Transverse colon (tissue), 4 donors: ENCODE results near the gene NEURL1B. TPM values are rescaled to one million over a fixed set of nuclear protein-coding genes. Genes with fewer than 3 reads are reported as not detected.

Experiments
- DNase-seq: peaks from one replicate; pipeline ENCODE4 v3.0.0-alpha.2; 2019
- H3K27ac ChIP-seq, 4 donors: fragments of 200-600 bp; sonication (generic); 2 replicates each; pipeline ENCODE4 v1.5.1; 2016 to 2018; ENCODE audit warnings: inconsistent platforms in 4 of 4
- H3K27me3 ChIP-seq: fragments of 200-600 bp; sonication (generic); 2 replicates; pipeline ENCODE4 v1.5.1; 2017; ENCODE audit warnings: inconsistent platforms
- H3K36me3 ChIP-seq, 4 donors: fragments of 200-600 bp; sonication (generic); 2 replicates each; pipeline ENCODE4 v1.5.1; 2017 to 2019; ENCODE audit warnings: inconsistent platforms in 4 of 4
- H3K4me1 ChIP-seq, 4 donors: fragments of 200-600 bp; sonication (generic); 2 replicates each; pipeline ENCODE4 v1.5.1; 2017 to 2020; ENCODE audit warnings: inconsistent platforms in 4 of 4
- H3K4me3 ChIP-seq, 4 donors: fragments of 200-600 bp; sonication (generic); 1 replicate in 1 of 4; 2 replicates in 3 of 4; pipeline versions ENCODE4 v1.5.1 to v1.6.1; 2017 to 2019; ENCODE audit warnings: inconsistent platforms in 4 of 4
- H3K9me3 ChIP-seq, 2 donors: fragments of 200-600 bp; sonication (generic); 2 replicates each; pipeline ENCODE4 v1.5.1; 2017 to 2019; ENCODE audit warnings: inconsistent platforms in 2 of 2
- EP300 ChIP-seq: sonication (generic); formaldehyde crosslinking; IDR thresholded peaks from one replicate; pipeline ENCODE4 v1.6.1; 2017; ENCODE audit warnings: antibody characterized with exemption, low read depth
- POLR2A ChIP-seq: fragments of 450-650 bp; IDR thresholded peaks from one replicate; pipeline ENCODE4 v1.6.1; 2016; ENCODE audit warnings: antibody characterized with exemption, mild to moderate bottlenecking, moderate library complexity
- POLR2AphosphoS5 ChIP-seq, 3 donors: sonication (generic); formaldehyde crosslinking; IDR thresholded peaks; one replicate each; pipeline ENCODE4 v1.6.1; 2016; ENCODE audit warnings: antibody characterized with exemption in 3 of 3
- WGBS, 2 donors: methylation state at CpG; one replicate each; pipeline ENCODE4 v1.1.5; 2018; ENCODE audit warnings: low coverage in 1 of 2; 5-methylcytosine and 5-hydroxymethylcytosine counted together
- in situ Hi-C, 4 donors: fragments of 200-750 bp; cut with MboI; loops; one replicate each; pipeline versions ENCODE4 v1.15.0 to v1.15.1; 2017; ENCODE audit warnings: low sequenced_read_pairs in 3 of 4, low pct_ligation_motif_present in 1 of 4, low pct_unique_long_range_greater_than_20kb in 1 of 4
- intact Hi-C: fragments of 100-400 bp; cut with DNase I; formaldehyde crosslinking; loops from one replicate; pipeline ENCODE4 v1.15.1; 2023; ENCODE audit warnings: low total_unique reads
- total RNA-seq, 4 donors: library from RNA; depleted of rRNA; stranded (reverse); fragments of >200 nt; gene quantifications; one replicate each; pipeline ENCODE4 v1.1.0, GENCODE V29; 2016
- TF ChIP-seq, protein P1 (sequence below), 5 experiments: fragments of 200-600 bp in 3 of 5; fragments of 450-650 bp in 2 of 5; sonication (generic) in 3 of 5; IDR thresholded peaks; 1 replicate in 2 of 5; 2 replicates in 3 of 5; pipeline ENCODE4 v1.5.1; 2016 to 2017; ENCODE audit warnings: antibody characterized with exemption in 5 of 5, inconsistent platforms in 3 of 5, mild to moderate bottlenecking in 2 of 5, moderate library complexity in 1 of 5

NEURL1B gene
- total RNA-seq, 4 donors from 2014 or later, result 74.6 to 168 (median 94.5) TPM

DNA sequence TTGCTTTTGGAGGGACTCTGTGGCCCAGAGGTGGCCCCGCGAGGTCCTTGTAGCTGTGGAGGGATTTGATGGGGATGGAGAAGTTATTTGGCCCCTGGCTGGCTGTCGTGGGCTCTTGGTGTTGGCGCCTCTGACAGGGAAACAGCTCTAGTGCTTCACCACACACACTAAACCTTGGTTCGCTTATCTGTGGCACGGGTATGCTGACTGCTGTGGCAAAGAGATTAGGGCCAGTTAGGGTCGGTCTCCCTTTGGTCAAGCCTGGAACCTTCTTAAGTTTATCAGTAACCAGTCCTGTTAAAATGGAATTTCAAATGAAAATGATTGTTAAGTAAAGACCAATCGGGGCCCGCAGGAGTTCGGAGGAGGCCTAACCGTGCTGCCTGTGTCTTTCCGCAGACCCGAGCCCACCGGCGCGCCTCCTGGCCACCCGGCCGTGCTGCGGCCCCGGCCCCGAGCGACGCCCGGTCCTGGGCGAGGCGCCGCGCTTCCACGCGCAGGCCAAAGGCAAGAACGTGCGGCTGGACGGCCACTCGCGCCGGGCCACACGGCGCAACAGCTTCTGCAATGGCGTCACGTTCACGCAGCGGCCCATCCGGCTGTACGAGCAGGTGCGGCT is 28.4 kb downstream of the NEURL1B start:
- DNase-seq, result no peak
- H3K27ac ChIP-seq, result peak overlapping the region in 2 of 4 donors; percentile 15 to 57
- intact Hi-C loops, result no loop called here
- H3K27me3 ChIP-seq, result no peaks in the 10 kb centered on the region
- H3K9me3 ChIP-seq, result no peaks in the 10 kb centered on the region
- no peak overlapping the region for H3K4me3 ChIP-seq
- 89% methylated on average over 45 of the region's 45 CpGs; no CpG with 5 or more reads in 1 of the 2 donors for WGBS, 2 donors
- H3K4me1 ChIP-seq, result peaks cover 18 to 59% (median 47%) of the 10 kb centered on the region in 4 donors
- peaks cover 0 to 10% (median 0%) of the 10 kb centered on the region in 4 donors for H3K36me3 ChIP-seq
- no peak for TF ChIP-seq POLR2AphosphoS5 (IDR thresholded peaks at IDR 0.05)
- no peak for TF ChIP-seq POLR2A
- TF ChIP-seq EP300, result no peak
- TF ChIP-seq, protein P1, sequence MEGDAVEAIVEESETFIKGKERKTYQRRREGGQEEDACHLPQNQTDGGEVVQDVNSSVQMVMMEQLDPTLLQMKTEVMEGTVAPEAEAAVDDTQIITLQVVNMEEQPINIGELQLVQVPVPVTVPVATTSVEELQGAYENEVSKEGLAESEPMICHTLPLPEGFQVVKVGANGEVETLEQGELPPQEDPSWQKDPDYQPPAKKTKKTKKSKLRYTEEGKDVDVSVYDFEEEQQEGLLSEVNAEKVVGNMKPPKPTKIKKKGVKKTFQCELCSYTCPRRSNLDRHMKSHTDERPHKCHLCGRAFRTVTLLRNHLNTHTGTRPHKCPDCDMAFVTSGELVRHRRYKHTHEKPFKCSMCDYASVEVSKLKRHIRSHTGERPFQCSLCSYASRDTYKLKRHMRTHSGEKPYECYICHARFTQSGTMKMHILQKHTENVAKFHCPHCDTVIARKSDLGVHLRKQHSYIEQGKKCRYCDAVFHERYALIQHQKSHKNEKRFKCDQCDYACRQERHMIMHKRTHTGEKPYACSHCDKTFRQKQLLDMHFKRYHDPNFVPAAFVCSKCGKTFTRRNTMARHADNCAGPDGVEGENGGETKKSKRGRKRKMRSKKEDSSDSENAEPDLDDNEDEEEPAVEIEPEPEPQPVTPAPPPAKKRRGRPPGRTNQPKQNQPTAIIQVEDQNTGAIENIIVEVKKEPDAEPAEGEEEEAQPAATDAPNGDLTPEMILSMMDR (IDR thresholded peaks at IDR 0.05), result no peak
- in situ Hi-C loops, result no loop called here

DNA sequence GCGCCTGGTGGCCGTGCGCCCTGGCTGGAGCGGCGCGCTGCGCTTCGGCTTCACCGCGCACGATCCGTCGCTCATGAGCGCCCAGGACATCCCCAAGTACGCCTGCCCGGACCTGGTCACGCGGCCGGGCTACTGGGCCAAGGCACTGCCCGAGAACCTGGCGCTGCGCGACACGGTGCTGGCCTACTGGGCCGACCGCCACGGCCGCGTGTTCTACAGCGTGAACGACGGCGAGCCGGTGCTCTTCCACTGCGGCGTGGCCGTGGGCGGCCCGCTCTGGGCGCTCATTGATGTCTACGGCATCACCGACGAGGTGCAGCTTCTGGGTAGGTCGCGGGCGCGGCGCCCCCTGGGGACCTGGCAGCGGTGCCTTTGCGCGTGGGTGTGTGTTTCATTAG is 28.9 kb downstream of the NEURL1B start:
- 96 to 97% methylated on average over 6 to 51 of the region's 51 CpGs for WGBS, 2 donors

DNA sequence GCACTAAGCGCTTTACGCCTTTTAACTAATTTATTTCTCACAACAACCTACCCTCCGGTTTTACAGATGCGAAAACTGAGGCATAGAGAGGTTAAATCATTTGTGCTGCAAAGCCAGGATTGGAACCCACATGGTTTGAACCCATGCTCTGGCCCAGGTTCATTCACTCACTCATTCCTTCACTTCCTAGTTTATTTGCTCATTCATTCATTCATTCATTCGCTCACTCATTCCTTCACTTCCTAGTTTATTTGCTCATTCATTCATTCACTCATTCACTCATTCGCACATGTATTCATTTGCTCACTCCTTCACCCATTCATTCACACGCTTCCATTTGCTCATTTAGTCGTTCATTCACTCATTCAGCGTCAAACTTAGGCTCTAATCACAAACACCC is 29.4 kb downstream of the NEURL1B start:
- Histone ChIP-seq H3K27ac (no peak overlapping the region), H3K4me3 (no peak overlapping the region), H3K4me1 (peaks cover 10 to 51% (median 40%) of the 10 kb centered on the region in 4 donors), H3K9me3 (no peaks in the 10 kb centered on the region), H3K36me3 (peaks cover 0 to 10% (median 0%) of the 10 kb centered on the region in 4 donors), H3K27me3 (no peaks in the 10 kb centered on the region)
- 95% methylated on average over 9 of the region's 9 CpGs for WGBS, 2 donors
- no peak for DNase-seq
- TF ChIP-seq POLR2A, result no peak
- no peak for TF ChIP-seq POLR2AphosphoS5 (IDR thresholded peaks at IDR 0.05)
- no peak for TF ChIP-seq EP300
- in situ Hi-C loops (no loop called here), intact Hi-C loops (no loop called here)

More for the DNA sequence above, 28.9 kb downstream of the NEURL1B start:
- in situ Hi-C loops, result no loop called here
- no peak for DNase-seq
- Histone ChIP-seq H3K27me3 (no peaks in the 10 kb centered on the region), H3K9me3 (no peaks in the 10 kb centered on the region), H3K4me1 (peaks cover 13 to 55% (median 42%) of the 10 kb centered on the region in 4 donors), H3K4me3 (no peak overlapping the region), H3K36me3 (peaks cover 0 to 10% (median 0%) of the 10 kb centered on the region in 4 donors), H3K27ac (no peak overlapping the region)
- TF ChIP-seq, protein P1 (IDR thresholded peaks at IDR 0.05), result no peak
- TF ChIP-seq POLR2AphosphoS5 (IDR thresholded peaks at IDR 0.05), result no peak
- intact Hi-C loops, result no loop called here

DNA sequence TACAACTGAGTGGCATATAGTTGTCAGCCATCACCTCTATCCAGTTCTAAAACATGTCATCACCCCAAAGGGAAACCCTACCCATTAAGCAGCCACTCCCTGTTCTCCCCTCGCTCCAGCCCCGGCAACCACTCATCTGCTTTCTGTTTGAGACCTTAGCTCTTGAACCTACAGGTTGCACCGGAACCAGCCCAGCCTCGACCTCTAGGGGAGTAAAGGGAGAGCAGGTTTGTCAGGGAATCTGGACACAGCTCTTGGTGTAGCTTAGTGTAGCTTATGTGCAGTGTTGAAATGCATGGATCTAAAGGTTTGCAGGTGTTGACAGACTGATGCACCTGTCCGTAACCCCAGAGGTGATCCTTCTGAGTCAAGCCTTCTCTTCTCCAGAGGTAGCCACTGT is 30.0 kb downstream of the NEURL1B start:
- peaks cover 8 to 46% (median 38%) of the 10 kb centered on the region in 4 donors for H3K4me1 ChIP-seq
- no peaks in the 10 kb centered on the region for H3K9me3 ChIP-seq
- 87 to 100% methylated on average over 1 to 5 of the region's 5 CpGs for WGBS, 2 donors
- in situ Hi-C loops, result no loop called here
- no peak for DNase-seq
- TF ChIP-seq POLR2AphosphoS5 (IDR thresholded peaks at IDR 0.05) (no peak), POLR2A (no peak), EP300 (no peak)
- TF ChIP-seq, protein P1 (IDR thresholded peaks at IDR 0.05), result no peak
- no peaks in the 10 kb centered on the region for H3K27me3 ChIP-seq
- peak overlapping the region in 1 of 4 donors; percentile 76 for H3K27ac ChIP-seq
- H3K36me3 ChIP-seq, result peaks cover 0 to 10% (median 0%) of the 10 kb centered on the region in 4 donors
- H3K4me3 ChIP-seq, result no peak overlapping the region
- intact Hi-C loops, result no loop called here
